H9 (cell line): ENCODE results near the gene CDH22. TPM values are rescaled to one million over a fixed set of nuclear protein-coding genes. Genes with fewer than 3 reads are reported as not detected.

Source experiments
- DNase-seq: peaks from one replicate; pipeline ENCODE4 v3.0.0-alpha.2; 2017
- H2AFZ ChIP-seq: one replicate; pipeline ENCODE4 v1.6.1; 2013; ENCODE audit warnings: mild to moderate bottlenecking, low read length, control low read depth, moderate library complexity
- H2AK5ac ChIP-seq: 2 replicates; pipeline ENCODE4 v1.6.1; 2013; ENCODE audit warnings: low read length, control low read depth, mixed read lengths; ENCODE audit not compliant: insufficient read length
- H2BK120ac ChIP-seq: one replicate; pipeline ENCODE4 v1.6.1; 2013; ENCODE audit warnings: low read depth, mild to moderate bottlenecking, low read length, control low read depth, inconsistent platforms; ENCODE audit not compliant: poor library complexity, severe bottlenecking
- H2BK12ac ChIP-seq: 2 replicates; pipeline ENCODE4 v1.6.1; 2013; ENCODE audit warnings: low read length, control low read depth, mixed read lengths, low read depth; ENCODE audit not compliant: insufficient read length
- H2BK15ac ChIP-seq: 2 replicates; pipeline ENCODE4 v1.6.1; 2013; ENCODE audit warnings: low read depth, low read length, control low read depth
- H2BK20ac ChIP-seq: one replicate; pipeline ENCODE4 v1.6.1; 2013; ENCODE audit warnings: low read depth, mild to moderate bottlenecking, low read length, control low read depth, inconsistent platforms; ENCODE audit not compliant: poor library complexity, severe bottlenecking
- H2BK5ac ChIP-seq: 2 replicates; pipeline ENCODE4 v1.6.1; 2013; ENCODE audit warnings: low read length, control low read depth, mixed read lengths; ENCODE audit not compliant: insufficient read length
- H3K14ac ChIP-seq: 2 replicates; pipeline ENCODE4 v1.6.1; 2013; ENCODE audit warnings: low read length, control low read depth; ENCODE audit not compliant: insufficient read depth
- H3K18ac ChIP-seq: 2 replicates; pipeline ENCODE4 v1.6.1; 2013; ENCODE audit warnings: low read depth, mild to moderate bottlenecking, mixed read lengths, low read length, control low read depth; ENCODE audit not compliant: insufficient read length
- H3K23ac ChIP-seq: 2 replicates; pipeline ENCODE4 v1.6.1; 2013; ENCODE audit warnings: low read length, control low read depth, mixed read lengths, low read depth; ENCODE audit not compliant: insufficient read length
- H3K23me2 ChIP-seq: 2 replicates; pipeline ENCODE4 v1.6.1; 2013; ENCODE audit warnings: low read depth, mild to moderate bottlenecking, mixed read lengths, low read length, control low read depth; ENCODE audit not compliant: insufficient read length, poor library complexity, severe bottlenecking
- H3K27ac ChIP-seq: 2 replicates; pipeline ENCODE4 v1.5.1; 2013; ENCODE audit warnings: low read length, control low read depth, mixed read lengths, low read depth; ENCODE audit not compliant: insufficient read length
- H3K27me3 ChIP-seq: 2 replicates; pipeline ENCODE4 v1.6.1; 2013; ENCODE audit warnings: low read length, control low read depth, inconsistent platforms; ENCODE audit not compliant: insufficient read depth
- H3K4ac ChIP-seq: 2 replicates; pipeline ENCODE4 v1.6.1; 2013; ENCODE audit warnings: low read depth, mild to moderate bottlenecking, control low read depth, inconsistent platforms, low read length, moderate library complexity
- H3K4me1 ChIP-seq: 2 replicates; pipeline ENCODE4 v1.6.1; 2013; ENCODE audit warnings: low read length, control low read depth, inconsistent platforms; ENCODE audit not compliant: insufficient read depth
- H3K4me2 ChIP-seq: 2 replicates; pipeline ENCODE4 v1.6.1; 2013; ENCODE audit warnings: low read length, control low read depth, mixed read lengths; ENCODE audit not compliant: insufficient read length, insufficient read depth
- H3K56ac ChIP-seq: 2 replicates; pipeline ENCODE4 v1.6.1; 2013; ENCODE audit warnings: low read depth, mild to moderate bottlenecking, mixed read lengths, low read length, control low read depth; ENCODE audit not compliant: insufficient read length
- H3K79me1 ChIP-seq: 2 replicates; pipeline ENCODE4 v1.6.1; 2013; ENCODE audit warnings: low read depth, mild to moderate bottlenecking, moderate library complexity, low read length, control low read depth, inconsistent platforms; ENCODE audit not compliant: insufficient read depth, poor library complexity, severe bottlenecking
- H3K79me2 ChIP-seq: 2 replicates; pipeline ENCODE4 v1.6.1; 2013; ENCODE audit warnings: low read length, control low read depth, inconsistent platforms; ENCODE audit not compliant: insufficient read depth
- H3K9ac ChIP-seq: 2 replicates; pipeline ENCODE4 v1.6.1; 2013; ENCODE audit warnings: low read length, control low read depth, mixed read lengths; ENCODE audit not compliant: insufficient read length; ENCODE audit errors: extremely low read depth
- H3K9me3 ChIP-seq: one replicate; pipeline ENCODE4 v1.6.1; 2013; ENCODE audit warnings: low read depth, low read length, inconsistent platforms; ENCODE audit not compliant: control insufficient read depth
- H3T11ph ChIP-seq: one replicate; pipeline ENCODE4 v1.6.1; 2013; ENCODE audit warnings: mild to moderate bottlenecking, low read length, control low read depth, inconsistent platforms
- H4K20me1 ChIP-seq: one replicate; pipeline ENCODE4 v1.6.1; 2013; ENCODE audit not compliant: control insufficient read depth, insufficient read length, insufficient read depth
- H4K5ac ChIP-seq: 2 replicates; pipeline ENCODE4 v1.6.1; 2013; ENCODE audit warnings: low read depth, mild to moderate bottlenecking, mixed read lengths, low read length, control low read depth; ENCODE audit not compliant: insufficient read length
- H4K8ac ChIP-seq: replicated peaks from 2 replicates; pipeline ENCODE4 v1.6.1; 2013; ENCODE audit warnings: low read length, control low read depth, mixed read lengths, low read depth; ENCODE audit not compliant: insufficient read length
- H4K91ac ChIP-seq: 2 replicates; pipeline ENCODE4 v1.6.1; 2013; ENCODE audit warnings: low read depth, mild to moderate bottlenecking, moderate library complexity, mixed read lengths, low read length, control low read depth; ENCODE audit not compliant: insufficient read length
- H3K27ac Mint-ChIP-seq, 3 experiments: 2 replicates in 2 of 3; 3 replicates in 1 of 3; pipeline ENCODE4 v1.8.0; 2020 to 2021; ENCODE audit warnings: mixed read lengths in 3 of 3, mild to moderate bottlenecking in 1 of 3, moderate library complexity in 1 of 3
- H3K27me3 Mint-ChIP-seq: 2 replicates; pipeline ENCODE4 v1.8.0; 2021; ENCODE audit warnings: low read depth, mild to moderate bottlenecking, moderate library complexity, mixed read lengths
- H3K36me3 Mint-ChIP-seq, 3 experiments: 2 replicates in 2 of 3; 3 replicates in 1 of 3; pipeline ENCODE4 v1.8.0; 2020 to 2021; ENCODE audit warnings: low read depth in 3 of 3, mixed read lengths in 3 of 3; ENCODE audit not compliant: insufficient read depth in 1 of 3
- H3K4me1 Mint-ChIP-seq, 2 experiments: 2 replicates each; pipeline ENCODE4 v1.8.0; 2020; ENCODE audit warnings: mixed read lengths in 2 of 2
- H3K4me3 Mint-ChIP-seq, 2 experiments: 2 replicates in 1 of 2; 3 replicates in 1 of 2; pipeline ENCODE4 v1.8.0; 2020 to 2021; ENCODE audit warnings: mild to moderate bottlenecking in 2 of 2, mixed read lengths in 2 of 2, moderate library complexity in 1 of 2
- H3K9me3 Mint-ChIP-seq, 2 experiments: 2 replicates in 1 of 2; 3 replicates in 1 of 2; pipeline ENCODE4 v1.8.0; 2020; ENCODE audit warnings: mild to moderate bottlenecking in 2 of 2, mixed read lengths in 2 of 2, moderate library complexity in 1 of 2
- CTCF ChIP-seq: fragments of 200-600 bp; sonication (generic); conservative IDR thresholded peaks from 3 replicates; pipeline ENCODE4 v1.8.0; 2021; ENCODE audit warnings: antibody characterized with exemption, mild to moderate bottlenecking
- WGBS: extraction: QIAGEN DNeasy Blood & Tissue Kit; methylation state at CpG from one replicate; pipeline ENCODE4 v1.1.7; 2013; ENCODE audit warnings: missing lambda C conversion rate, low lambda C conversion rate, mixed read lengths; ENCODE audit not compliant: insufficient read length; ENCODE audit errors: extremely low coverage; 5-methylcytosine and 5-hydroxymethylcytosine counted together
- total RNA-seq: library from RNA; stranded (reverse); gene quantifications from 2 replicates; pipeline ENCODE4 v1.2.1, GENCODE V29; 2021

Gene CDH22
- total RNA-seq, 1 experiment from 2014 or later = not detected

DNA sequence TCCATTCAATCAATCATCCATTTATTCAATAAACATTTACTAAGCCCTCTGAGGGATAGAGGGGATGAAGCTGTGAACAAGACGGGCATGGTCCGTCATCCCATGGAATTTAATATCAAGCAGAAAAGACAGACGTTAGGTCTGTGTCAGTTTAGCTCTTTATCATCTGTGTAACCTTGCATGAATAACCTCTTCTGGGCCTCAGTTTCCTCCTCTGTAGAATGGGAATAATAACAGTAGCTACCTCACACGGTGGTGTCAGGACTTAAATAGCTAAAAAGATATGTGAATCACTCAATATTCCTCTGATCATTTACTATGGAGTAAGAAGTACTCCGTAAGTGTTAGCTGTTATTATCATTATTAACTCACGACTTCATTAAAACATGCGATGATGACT, 21.3 kb downstream of the CDH22 start:
- Mint-ChIP-seq H3K4me3 (no peak overlapping the region), H3K9me3 (no peaks in the 10 kb centered on the region), H3K27ac (no peak overlapping the region), H3K36me3 (no peaks in the 10 kb centered on the region), H3K4me1 (peaks cover 19 to 32% of the 10 kb centered on the region in 2 experiments), H3K27me3 (peaks cover 22% of the 10 kb centered on the region)
- Histone ChIP-seq H3K56ac (no peak overlapping the region), H2AK5ac (no peak overlapping the region), H3K23me2 (no peaks in the 10 kb centered on the region), H4K91ac (no peak overlapping the region), H4K20me1 (no peaks in the 10 kb centered on the region), H2BK12ac (no peak overlapping the region), H3K4ac (no peak overlapping the region), H3K9me3 (no peaks in the 10 kb centered on the region), H2AFZ (no peak overlapping the region), H3K79me2 (no peaks in the 10 kb centered on the region), H3K9ac (no peak overlapping the region), H2BK5ac (no peak overlapping the region), H3K79me1 (no peaks in the 10 kb centered on the region), H3K18ac (no peak overlapping the region), H2BK15ac (no peak overlapping the region), H2BK20ac (no peak overlapping the region), H3T11ph (no peak overlapping the region), H3K27ac (no peak overlapping the region), H3K4me2 (no peak overlapping the region), H2BK120ac (no peak overlapping the region), H3K14ac (no peak overlapping the region), H3K27me3 (no peaks in the 10 kb centered on the region), H4K5ac (no peak overlapping the region), H3K4me1 (no peaks in the 10 kb centered on the region), H4K8ac (no peak overlapping the region), H3K23ac (no peak overlapping the region)
- DNase-seq = no peak
- no peak for TF ChIP-seq CTCF
- no CpG with 5 or more reads among the region's 7 CpGs for WGBS
